BLaER1 treated with 17β-estradiol and CSF1 and Interleukin-3, amounts not matched to agents 10 nM and 100 nM (cell line): ENCODE results near the gene TLCD5.

Experiments used
- H3K27ac ChIP-seq, 11 experiments: shearing (Covaris generic); formaldehyde crosslinking; 2 replicates each; pipeline ENCODE4 v1.8.1; 2022
- H3K27me3 ChIP-seq, 11 experiments: shearing (Covaris generic); formaldehyde crosslinking; 2 replicates each; pipeline ENCODE4 v1.8.1; 2022
- H3K36me3 ChIP-seq, 11 experiments: shearing (Covaris generic); formaldehyde crosslinking; 2 replicates each; pipeline ENCODE4 v1.8.1; 2022
- H3K4me1 ChIP-seq, 10 experiments: shearing (Covaris generic); formaldehyde crosslinking; 2 replicates each; pipeline ENCODE4 v1.8.1; 2022
- H3K4me2 ChIP-seq, 11 experiments: shearing (Covaris generic); formaldehyde crosslinking; 2 replicates each; pipeline ENCODE4 v1.8.1; 2022
- H3K4me3 ChIP-seq, 10 experiments: shearing (Covaris generic); formaldehyde crosslinking; 2 replicates each; pipeline ENCODE4 v1.8.1; 2022
- H3K9ac ChIP-seq, 11 experiments: shearing (Covaris generic); formaldehyde crosslinking; 2 replicates each; pipeline ENCODE4 v1.8.1; 2022
- H3K9me3 ChIP-seq, 11 experiments: shearing (Covaris generic); formaldehyde crosslinking; replicated peaks in 1 of 11; 2 replicates each; pipeline ENCODE4 v1.8.1; 2022
- H4K20me1 ChIP-seq, 11 experiments: shearing (Covaris generic); formaldehyde crosslinking; 2 replicates each; pipeline ENCODE4 v1.8.1; 2022
- Cebpa-rat ChIP-seq, 11 experiments: shearing (Covaris generic); IDR thresholded peaks; 2 replicates each; pipeline ENCODE4 v1.8.1; 2022

TLCD5 gene

GRCh38 chr11:120344302-120345004 is 19.4 kb downstream of the TLCD5 start:
- H3K36me3 ChIP-seq = peaks cover 0 to 9% (median 0%) of the 10 kb centered on the region in 11 experiments; a peak in 2 of 22 replicates
- H3K27ac ChIP-seq = no peak overlapping the region
- peaks cover 18 to 31% (median 29%) of the 10 kb centered on the region in 10 experiments for H3K4me1 ChIP-seq
- peaks cover 77 to 100% (median 93%) of the 10 kb centered on the region in 11 experiments for H3K27me3 ChIP-seq
- no peak overlapping the region for H3K4me3 ChIP-seq
- H4K20me1 ChIP-seq = peaks cover 96 to 100% (median 100%) of the 10 kb centered on the region in 11 experiments
- H3K4me2 ChIP-seq = peak overlapping the region; percentile 24 to 84 (median 66)
- no peak for TF ChIP-seq Cebpa-rat (IDR thresholded peaks at IDR 0.05)
- H3K9ac ChIP-seq = no peak overlapping the region
- peaks cover 8 to 29% (median 23%) of the 10 kb centered on the region in 11 experiments; a peak in 21 of 22 replicates for H3K9me3 ChIP-seq

DNA sequence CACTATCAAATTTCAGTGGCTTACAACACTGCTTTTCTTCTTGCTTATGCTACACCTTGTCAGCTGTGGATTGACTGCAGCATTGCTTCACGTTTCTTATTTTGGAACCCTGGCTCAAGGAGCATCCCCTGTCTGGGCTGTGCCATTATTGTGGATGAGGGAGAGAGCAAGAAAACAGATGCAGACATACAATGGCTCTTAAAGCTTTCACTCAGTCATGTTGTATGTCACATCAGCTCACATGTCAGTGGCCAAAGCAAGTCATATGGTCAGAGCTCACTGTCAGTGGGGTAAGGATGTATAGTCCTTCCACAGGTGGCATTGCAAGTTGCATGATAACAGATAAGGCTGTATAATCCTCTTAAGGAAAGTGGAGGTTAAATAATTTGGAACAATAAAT is 21.1 kb downstream of the TLCD5 start:
- Histone ChIP-seq H3K9me3 (peaks cover 8 to 25% (median 23%) of the 10 kb centered on the region in 11 experiments; a peak in 21 of 22 replicates), H3K4me3 (no peak overlapping the region), H3K4me2 (no peak overlapping the region), H3K4me1 (peaks cover 17 to 31% (median 26%) of the 10 kb centered on the region in 10 experiments), H4K20me1 (peaks cover 95 to 100% (median 99%) of the 10 kb centered on the region in 11 experiments), H3K9ac (no peak overlapping the region), H3K36me3 (peaks cover 0 to 7% (median 0%) of the 10 kb centered on the region in 11 experiments; a peak in 2 of 22 replicates), H3K27ac (no peak overlapping the region), H3K27me3 (peaks cover 61 to 99% (median 85%) of the 10 kb centered on the region in 11 experiments)
- no peak for TF ChIP-seq Cebpa-rat (IDR thresholded peaks at IDR 0.05)

DNA sequence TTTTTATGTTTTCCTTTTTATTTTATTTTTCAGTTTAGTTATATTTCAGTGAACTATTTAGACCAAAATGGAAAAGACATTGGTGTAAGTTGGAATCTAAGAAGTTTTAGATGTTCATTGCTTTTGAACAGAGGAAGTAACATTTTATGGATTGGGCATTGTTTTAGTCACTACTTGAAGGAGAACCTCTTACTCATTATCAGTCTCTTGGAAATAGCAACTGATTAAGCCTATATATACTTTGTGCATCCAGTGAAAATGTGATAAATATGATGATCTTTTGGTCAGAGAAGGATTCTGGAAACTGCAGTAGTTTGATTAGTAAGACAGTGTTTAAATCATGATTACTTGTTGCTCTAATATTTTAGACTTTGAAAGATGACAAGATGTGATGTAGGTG is 25.5 kb downstream of the TLCD5 start:
- Histone ChIP-seq H3K4me1 (peaks cover 0 to 11% (median 2%) of the 10 kb centered on the region in 10 experiments; a peak in 8 of 20 replicates), H4K20me1 (peaks cover 96 to 100% (median 99%) of the 10 kb centered on the region in 11 experiments), H3K27me3 (peaks cover 24 to 98% (median 47%) of the 10 kb centered on the region in 11 experiments), H3K9me3 (peaks cover 0 to 5% (median 0%) of the 10 kb centered on the region in 11 experiments; a peak in 1 of 22 replicates), H3K36me3 (peaks cover 0 to 18% (median 0%) of the 10 kb centered on the region in 11 experiments; a peak in 3 of 22 replicates), H3K4me2 (no peak overlapping the region), H3K9ac (no peak overlapping the region), H3K27ac (no peak overlapping the region), H3K4me3 (no peak overlapping the region)
- no peak for TF ChIP-seq Cebpa-rat (IDR thresholded peaks at IDR 0.05)

- H3K4me1 ChIP-seq = no peaks in the 10 kb centered on the region
- no peak overlapping the region for H3K27ac ChIP-seq
- no peak overlapping the region for H3K4me2 ChIP-seq
- no peak overlapping the region for H3K9ac ChIP-seq
- no peak for TF ChIP-seq Cebpa-rat (IDR thresholded peaks at IDR 0.05)
- H4K20me1 ChIP-seq = peaks cover 96 to 100% (median 99%) of the 10 kb centered on the region in 11 experiments
- H3K9me3 ChIP-seq = peaks cover 0 to 5% (median 0%) of the 10 kb centered on the region in 11 experiments; a peak in 1 of 22 replicates
- peaks cover 0 to 18% (median 0%) of the 10 kb centered on the region in 11 experiments; a peak in 3 of 22 replicates for H3K36me3 ChIP-seq
- no peak overlapping the region for H3K4me3 ChIP-seq
- peaks cover 7 to 98% (median 29%) of the 10 kb centered on the region in 11 experiments; a peak in 21 of 22 replicates for H3K27me3 ChIP-seq
These were observed 27.3 kb downstream of the TLCD5 start for GRCh38 chr11:120352405-120352804.

DNA sequence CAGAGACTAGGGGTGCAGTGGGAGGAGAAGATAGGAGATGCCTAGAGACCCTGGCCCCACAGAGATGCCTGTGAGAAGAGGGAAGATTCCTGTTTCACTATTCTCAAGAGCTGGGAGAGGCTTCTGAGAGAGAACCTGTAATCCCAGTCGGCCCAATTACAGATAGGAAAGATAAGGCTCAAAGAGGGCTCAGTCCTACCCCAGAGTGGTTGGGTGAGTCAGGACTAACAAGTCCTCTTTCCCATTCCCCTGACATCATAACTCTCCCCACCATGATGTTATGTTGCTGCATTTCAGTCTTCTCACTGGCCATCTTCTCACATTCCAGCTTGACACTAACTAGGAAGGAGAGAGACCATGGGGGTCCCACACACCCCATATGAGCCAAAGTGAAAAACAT is 29.0 kb downstream of the TLCD5 start:
- Histone ChIP-seq H3K9ac (no peak overlapping the region), H3K9me3 (peaks cover 0 to 5% (median 0%) of the 10 kb centered on the region in 11 experiments; a peak in 1 of 22 replicates), H3K36me3 (peaks cover 0 to 22% (median 0%) of the 10 kb centered on the region in 11 experiments; a peak in 3 of 22 replicates), H3K4me2 (no peak overlapping the region), H3K4me3 (no peak overlapping the region), H4K20me1 (peaks cover 93 to 100% (median 98%) of the 10 kb centered on the region in 11 experiments), H3K4me1 (no peaks in the 10 kb centered on the region), H3K27me3 (peaks cover 3 to 98% (median 14%) of the 10 kb centered on the region in 11 experiments; a peak in 16 of 22 replicates), H3K27ac (no peak overlapping the region)
- no peak for TF ChIP-seq Cebpa-rat (IDR thresholded peaks at IDR 0.05)

DNA sequence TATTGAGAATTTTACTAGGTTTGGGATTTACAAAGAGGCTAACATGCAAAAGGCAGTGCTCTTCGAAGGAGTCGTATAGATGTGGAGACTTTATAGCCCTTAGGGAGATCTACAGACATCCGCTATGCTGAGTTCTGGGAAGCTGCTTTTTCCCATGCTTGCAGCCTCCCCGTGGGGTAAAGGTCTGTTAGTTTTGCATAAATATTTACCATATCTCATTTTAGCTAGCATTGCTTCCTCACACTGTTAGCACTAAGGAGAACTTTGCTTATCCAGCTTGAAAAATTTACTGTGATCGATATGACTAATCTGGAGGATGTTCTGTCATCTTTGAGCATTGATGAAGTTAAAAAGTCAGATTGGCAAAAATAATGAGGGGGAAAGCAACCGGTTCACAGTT is 29.7 kb downstream of the TLCD5 start:
- Histone ChIP-seq H3K36me3 (peaks cover 0 to 22% (median 0%) of the 10 kb centered on the region in 11 experiments; a peak in 3 of 22 replicates), H4K20me1 (peaks cover 91 to 100% (median 98%) of the 10 kb centered on the region in 11 experiments), H3K9me3 (peaks cover 0 to 5% (median 0%) of the 10 kb centered on the region in 11 experiments; a peak in 1 of 22 replicates), H3K27ac (no peak overlapping the region), H3K4me1 (no peaks in the 10 kb centered on the region), H3K27me3 (peaks cover 0 to 98% (median 9%) of the 10 kb centered on the region in 11 experiments; a peak in 12 of 22 replicates), H3K4me3 (no peak overlapping the region), H3K9ac (no peak overlapping the region), H3K4me2 (no peak overlapping the region)
- no peak for TF ChIP-seq Cebpa-rat (IDR thresholded peaks at IDR 0.05)

DNA sequence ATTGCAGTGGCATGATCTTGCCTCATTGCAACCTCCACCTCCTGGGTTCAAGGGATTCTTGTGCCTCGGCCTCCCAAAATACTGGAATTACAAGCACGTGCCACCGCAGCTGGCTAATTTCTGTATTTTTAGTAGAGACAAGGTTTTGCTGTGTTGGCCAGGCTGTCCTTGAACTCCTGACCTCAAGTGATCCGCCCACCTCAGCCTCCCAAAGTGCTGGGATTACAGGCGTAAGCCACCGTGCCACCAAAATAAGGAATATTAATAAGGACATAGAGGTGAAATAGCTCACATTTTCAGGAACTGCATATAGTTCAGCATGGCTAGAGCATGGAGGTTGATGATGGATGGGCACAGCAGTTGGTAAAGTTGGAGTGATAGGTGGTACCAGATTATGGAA is 32.5 kb downstream of the TLCD5 start:
- peaks cover 0 to 99% (median 7%) of the 10 kb centered on the region in 11 experiments; a peak in 10 of 22 replicates for H3K27me3 ChIP-seq
- H3K27ac ChIP-seq = no peak overlapping the region
- peaks cover 69 to 100% (median 97%) of the 10 kb centered on the region in 11 experiments for H4K20me1 ChIP-seq
- H3K9ac ChIP-seq = no peak overlapping the region
- peaks cover 0 to 6% (median 0%) of the 10 kb centered on the region in 10 experiments; a peak in 1 of 20 replicates for H3K4me1 ChIP-seq
- TF ChIP-seq Cebpa-rat (IDR thresholded peaks at IDR 0.05) = no peak
- peaks cover 0 to 9% (median 0%) of the 10 kb centered on the region in 11 experiments; a peak in 7 of 22 replicates for H3K9me3 ChIP-seq
- peaks cover 0 to 20% (median 0%) of the 10 kb centered on the region in 11 experiments; a peak in 3 of 22 replicates for H3K36me3 ChIP-seq
- H3K4me3 ChIP-seq = no peak overlapping the region
- H3K4me2 ChIP-seq = no peak overlapping the region

DNA sequence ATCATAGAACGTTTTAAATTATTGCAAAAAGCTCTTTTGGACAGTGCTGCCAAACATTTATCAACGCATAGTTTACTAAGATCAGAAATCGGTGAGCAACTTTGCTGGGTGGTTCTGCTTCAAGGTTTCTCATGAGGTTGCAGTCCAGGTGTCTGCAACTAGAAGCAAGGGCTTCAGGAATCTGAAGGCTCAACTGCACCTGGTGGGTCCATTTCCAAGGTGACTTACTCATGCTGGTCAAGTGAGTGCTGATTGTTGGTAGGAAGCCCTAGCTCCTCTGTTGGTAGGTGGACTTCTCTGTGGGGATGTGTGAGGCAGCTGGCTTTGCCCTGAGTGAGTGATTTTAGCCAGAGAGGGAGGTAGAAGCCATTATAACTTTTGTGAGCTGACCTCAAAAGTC is 33.6 kb downstream of the TLCD5 start:
- no peak for TF ChIP-seq Cebpa-rat (IDR thresholded peaks at IDR 0.05)
- H4K20me1 ChIP-seq = peaks cover 63 to 100% (median 93%) of the 10 kb centered on the region in 11 experiments
- H3K27ac ChIP-seq = no peak overlapping the region
- no peak overlapping the region for H3K9ac ChIP-seq
- H3K4me1 ChIP-seq = peaks cover 0 to 7% (median 0%) of the 10 kb centered on the region in 10 experiments; a peak in 1 of 20 replicates
- H3K4me3 ChIP-seq = no peak overlapping the region
- no peak overlapping the region for H3K4me2 ChIP-seq
- peaks cover 0 to 7% (median 0%) of the 10 kb centered on the region in 11 experiments; a peak in 7 of 22 replicates for H3K9me3 ChIP-seq
- peaks cover 0 to 10% (median 0%) of the 10 kb centered on the region in 11 experiments; a peak in 1 of 22 replicates for H3K36me3 ChIP-seq
- H3K27me3 ChIP-seq = peaks cover 0 to 91% (median 5%) of the 10 kb centered on the region in 11 experiments; a peak in 10 of 22 replicates

DNA sequence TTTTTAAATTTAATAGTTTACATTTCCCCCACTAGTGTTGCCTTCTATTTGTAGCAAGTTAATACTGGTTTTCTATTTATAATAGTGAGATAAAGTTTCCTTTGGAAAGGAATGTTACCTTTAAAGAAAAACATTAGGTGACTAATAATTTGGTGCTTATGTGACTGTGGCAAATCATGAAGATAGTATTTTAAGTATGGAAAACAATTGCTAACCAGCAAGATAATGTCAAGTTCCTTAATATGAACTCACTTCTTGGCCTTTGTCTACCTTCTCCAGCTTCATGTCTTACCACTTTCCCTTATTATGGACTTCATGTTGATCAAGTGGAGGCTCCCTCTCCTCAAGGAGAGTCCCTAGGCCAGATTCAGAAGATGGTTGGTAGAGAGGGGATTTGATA is 38.3 kb downstream of the TLCD5 start:
- Histone ChIP-seq H3K36me3 (0 out of 22 replicates have a peak, but pooled peaks cover 0 to 7% (median 0%) of the 10 kb centered on the region in 11 experiments), H3K4me3 (no peak overlapping the region), H3K4me2 (no peak overlapping the region), H3K9me3 (peaks cover 0 to 7% (median 0%) of the 10 kb centered on the region in 11 experiments; a peak in 7 of 22 replicates), H3K4me1 (peaks cover 0 to 7% (median 0%) of the 10 kb centered on the region in 10 experiments; a peak in 1 of 20 replicates), H4K20me1 (peaks cover 48 to 100% (median 90%) of the 10 kb centered on the region in 11 experiments; a peak in 21 of 22 replicates), H3K9ac (no peak overlapping the region), H3K27ac (no peak overlapping the region), H3K27me3 (peaks cover 0 to 60% (median 0%) of the 10 kb centered on the region in 11 experiments; a peak in 4 of 22 replicates)
- TF ChIP-seq Cebpa-rat (IDR thresholded peaks at IDR 0.05) = no peak
